Peyer's patch (tissue), 4 donors: ENCODE data around the gene GATAD2B.

ENCODE experiments used
- CTCF ChIP-seq, 6 experiments: fragments of 450-650 bp in 4 of 6; fragments of 200-600 bp in 2 of 6; sonication (generic) in 1 of 6; IDR thresholded peaks; one replicate each; pipeline ENCODE4 v1.5.1; 2017 to 2019; ENCODE audit warnings: antibody characterized with exemption in 6 of 6, mild to moderate bottlenecking in 3 of 6, moderate library complexity in 1 of 6
- POLR2A ChIP-seq, 2 donors: fragments of 450-650 bp; IDR thresholded peaks; one replicate each; pipeline ENCODE4 v1.5.1; 2017; ENCODE audit warnings: antibody characterized with exemption in 2 of 2, mild to moderate bottlenecking in 2 of 2, moderate library complexity in 2 of 2

- TF ChIP-seq CTCF (IDR thresholded peaks at IDR 0.05) (no peak), POLR2A (IDR thresholded peaks at IDR 0.05) (no peak)
Observed at GRCh38 chr1:153928791-153929341, 6.1 kb upstream of the GATAD2B start.
